NCI-H1105 treated with DMSO at 0.1 percent for 48 hours (cell line): ENCODE data around the gene C19orf25.

Experiments used
- DNase-seq: peaks from one replicate; lab custom pipeline; 2025; lab: John Stamatoyannopoulos, UW

C19orf25 gene

DNA sequence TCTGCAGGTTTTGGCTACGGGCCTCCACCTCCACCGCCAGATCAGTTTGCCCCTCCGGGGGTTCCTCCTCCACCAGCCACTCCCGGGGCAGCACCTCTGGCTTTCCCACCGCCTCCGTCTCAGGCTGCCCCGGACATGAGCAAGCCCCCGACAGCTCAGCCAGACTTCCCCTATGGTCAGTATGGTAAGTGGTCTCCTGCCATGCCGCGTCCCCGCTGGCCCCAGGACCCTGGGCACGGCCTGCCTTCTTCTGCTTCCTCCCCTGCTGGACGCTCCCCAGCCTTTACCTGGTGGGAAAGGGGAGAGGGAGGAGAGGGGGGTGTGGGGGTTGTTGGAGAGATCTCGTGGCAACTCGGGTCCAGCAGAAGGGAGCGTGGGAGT lies 46.5 kb downstream of the C19orf25 start:
- DNase-seq, result no peak

DNA sequence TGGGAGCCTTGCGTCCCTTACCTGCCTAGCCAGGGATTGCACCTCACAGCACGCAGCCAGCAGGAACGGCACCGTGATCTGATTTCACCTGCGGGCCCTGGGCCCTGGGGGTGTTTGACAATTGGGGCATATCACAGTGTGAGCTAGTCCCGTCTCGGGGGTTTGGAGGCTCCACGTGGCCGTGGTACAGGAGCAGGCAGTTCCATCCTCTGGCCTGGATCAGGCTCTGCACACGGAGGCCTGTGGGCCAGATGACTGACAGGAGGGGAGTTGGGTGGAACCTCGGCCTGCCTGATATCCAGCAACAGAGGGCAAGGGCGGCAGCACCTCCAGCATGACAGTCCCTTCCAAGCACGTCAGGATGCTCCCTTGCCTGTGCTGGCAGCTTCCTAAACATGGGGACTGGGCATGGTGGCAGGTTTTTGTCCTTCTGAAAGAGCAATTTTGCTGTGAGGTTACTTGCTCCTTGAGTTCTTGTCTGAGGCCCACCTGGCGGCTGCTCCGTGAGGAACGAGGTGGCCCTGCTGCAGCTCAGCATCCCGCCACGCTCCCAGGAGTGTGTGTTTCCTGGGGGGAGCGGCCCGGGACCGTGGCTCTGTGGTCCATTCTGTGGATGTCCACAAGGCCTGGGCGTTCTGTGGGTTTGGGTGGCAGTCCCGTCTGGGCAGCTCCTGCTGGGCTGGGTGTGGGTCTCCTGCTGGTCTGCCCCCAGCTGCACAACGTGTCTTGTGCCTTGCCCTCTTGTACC lies 47.1 kb downstream of the C19orf25 start:
- DNase-seq, result no peak

DNA sequence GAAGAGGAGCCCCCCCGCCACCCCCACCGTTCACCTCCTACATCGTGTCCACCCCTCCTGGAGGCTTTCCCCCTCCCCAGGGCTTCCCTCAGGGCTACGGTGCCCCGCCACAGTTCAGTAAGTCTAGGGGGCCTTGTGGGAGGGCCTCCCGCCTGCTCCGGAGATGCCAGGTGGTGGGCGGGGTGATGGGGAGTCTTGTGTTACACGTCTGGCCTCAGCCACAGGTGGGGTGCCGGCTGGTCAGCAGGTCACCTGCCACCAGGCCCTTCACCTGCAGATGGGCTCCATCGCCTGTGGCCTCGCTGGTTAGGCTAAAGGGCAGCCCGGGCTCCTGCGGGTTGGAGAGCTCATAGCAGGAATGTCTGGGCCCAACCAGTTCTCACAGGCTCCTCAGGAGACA lies 48.8 kb downstream of the C19orf25 start:
- DNase-seq, result no peak

DNA sequence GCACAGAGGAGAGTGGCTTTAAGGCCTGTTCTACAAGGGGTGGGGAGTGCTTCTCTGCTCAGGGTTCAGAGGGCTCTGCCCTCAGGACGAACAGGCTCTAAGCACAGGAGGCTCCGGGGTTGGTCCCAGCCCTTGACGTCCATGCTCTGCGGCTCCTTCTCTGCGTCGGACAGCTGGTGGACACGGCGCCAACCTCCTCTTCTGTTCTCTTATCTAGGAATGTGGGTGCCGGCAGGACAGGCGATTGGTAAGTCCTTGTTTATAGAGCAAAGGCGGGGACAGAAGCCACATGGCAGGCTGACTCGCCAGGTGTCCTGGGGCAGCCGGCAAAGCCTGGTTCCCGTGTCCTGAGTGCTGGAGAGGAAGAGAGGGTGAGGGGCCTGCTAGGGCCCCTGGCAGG lies 49.3 kb downstream of the C19orf25 start:
- no peak for DNase-seq

DNA sequence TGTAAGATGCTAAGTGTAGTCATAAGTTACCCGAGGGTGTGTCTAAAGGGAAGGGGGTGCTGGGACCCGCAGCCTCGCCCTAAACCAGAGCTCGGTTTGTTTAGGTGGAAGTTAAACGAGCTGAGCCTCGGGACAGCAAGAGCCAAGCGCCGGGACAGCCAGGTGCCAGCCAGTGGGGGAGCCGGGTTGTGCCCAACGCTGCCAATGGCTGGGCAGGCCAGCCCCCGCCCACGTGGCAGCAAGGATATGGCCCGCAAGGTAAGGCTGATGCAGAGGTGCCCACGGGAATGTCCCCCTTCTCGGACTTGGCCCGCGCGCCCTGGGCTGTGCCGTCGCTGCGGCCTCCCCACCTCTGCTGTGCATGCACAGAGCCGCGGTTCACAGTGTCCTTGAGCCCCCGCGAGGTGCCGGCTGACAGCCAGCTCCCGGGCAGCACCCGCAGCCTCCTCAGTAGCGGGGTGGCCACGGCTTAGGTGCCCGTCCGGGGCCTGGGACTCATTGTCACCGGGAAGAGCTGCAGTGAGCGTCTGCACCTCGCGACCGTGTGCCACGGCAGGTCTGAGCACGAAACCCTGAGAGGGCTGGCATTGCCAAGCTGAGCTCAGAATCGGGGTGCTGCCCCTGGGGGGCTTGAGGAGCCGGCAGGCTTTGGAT lies 50.1 kb downstream of the C19orf25 start:
- DNase-seq, result no peak

DNA sequence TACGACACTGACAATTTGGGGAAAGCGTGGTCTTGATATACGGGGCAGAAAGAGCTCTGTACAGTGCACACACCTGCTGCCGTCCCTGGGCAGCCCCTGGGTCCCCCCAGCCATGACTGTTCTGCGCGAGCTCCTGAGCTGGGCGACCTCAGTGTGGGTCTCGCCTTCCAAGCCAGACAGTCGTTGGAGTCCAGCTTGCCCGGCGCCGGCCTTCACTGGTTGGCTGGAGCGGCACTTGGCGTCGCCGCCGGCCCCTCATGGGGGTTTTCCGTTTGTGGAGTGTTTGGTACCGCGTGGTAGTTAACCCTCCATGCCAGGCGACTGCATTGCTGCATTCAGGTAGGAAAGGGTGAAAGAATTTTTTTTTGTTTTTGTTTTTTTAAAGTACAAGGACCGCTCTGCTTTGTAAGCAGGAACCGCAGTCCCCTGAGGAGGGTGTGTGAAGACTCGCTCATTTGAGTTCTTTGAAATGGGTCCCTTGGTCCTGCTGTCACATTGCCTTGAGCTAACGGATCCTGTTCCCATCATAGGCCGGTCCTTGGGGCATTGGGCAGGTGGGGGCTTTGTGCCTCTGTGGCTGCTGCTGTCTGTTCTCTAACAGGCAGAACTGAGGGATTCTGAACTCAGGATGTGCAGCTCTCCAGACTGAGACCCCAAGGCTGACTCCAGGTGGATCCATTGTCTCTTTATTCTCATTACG lies 51.6 kb downstream of the C19orf25 start:
- DNase-seq, result no peak

DNA sequence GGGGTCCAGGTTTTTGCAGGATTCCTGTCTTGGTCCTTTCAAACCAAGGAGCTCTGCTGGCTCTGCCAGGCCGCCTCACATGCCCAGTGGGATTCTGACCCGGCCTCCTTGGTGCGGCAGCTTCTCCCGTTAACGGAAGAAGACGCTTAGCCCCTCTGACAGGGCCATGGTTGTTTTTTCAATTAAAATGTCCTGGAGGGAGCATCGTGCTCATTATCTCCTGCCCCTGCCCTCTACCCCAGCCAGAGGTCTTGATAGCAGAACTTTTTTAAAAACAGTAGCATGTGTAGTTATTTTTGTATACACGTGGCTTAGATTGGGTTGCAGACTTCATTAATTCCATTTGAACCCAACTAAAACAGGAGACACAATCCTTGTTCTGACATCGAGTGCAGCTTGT lies 52.3 kb downstream of the C19orf25 start:
- DNase-seq, result no peak

DNA sequence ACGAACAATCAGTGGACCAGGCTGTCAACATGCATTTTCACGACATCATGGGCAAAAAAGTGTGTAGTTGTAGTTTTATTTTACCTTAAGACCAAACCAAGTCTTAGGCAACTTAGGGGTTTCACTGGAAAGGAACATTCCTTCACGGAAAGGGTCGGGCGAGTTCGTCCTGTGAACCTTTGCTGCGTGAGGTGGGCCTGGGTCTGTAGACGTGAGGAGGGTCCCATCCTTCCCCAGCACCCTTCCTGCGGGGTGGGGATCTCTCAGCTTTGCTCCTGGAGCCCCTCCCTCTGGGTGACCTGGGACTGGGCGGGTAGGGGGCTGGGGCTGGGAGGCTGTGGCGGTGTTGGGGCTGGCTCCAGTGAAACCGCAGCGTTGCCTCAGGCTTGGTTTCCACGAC lies 53.1 kb downstream of the C19orf25 start:
- no peak for DNase-seq

DNA sequence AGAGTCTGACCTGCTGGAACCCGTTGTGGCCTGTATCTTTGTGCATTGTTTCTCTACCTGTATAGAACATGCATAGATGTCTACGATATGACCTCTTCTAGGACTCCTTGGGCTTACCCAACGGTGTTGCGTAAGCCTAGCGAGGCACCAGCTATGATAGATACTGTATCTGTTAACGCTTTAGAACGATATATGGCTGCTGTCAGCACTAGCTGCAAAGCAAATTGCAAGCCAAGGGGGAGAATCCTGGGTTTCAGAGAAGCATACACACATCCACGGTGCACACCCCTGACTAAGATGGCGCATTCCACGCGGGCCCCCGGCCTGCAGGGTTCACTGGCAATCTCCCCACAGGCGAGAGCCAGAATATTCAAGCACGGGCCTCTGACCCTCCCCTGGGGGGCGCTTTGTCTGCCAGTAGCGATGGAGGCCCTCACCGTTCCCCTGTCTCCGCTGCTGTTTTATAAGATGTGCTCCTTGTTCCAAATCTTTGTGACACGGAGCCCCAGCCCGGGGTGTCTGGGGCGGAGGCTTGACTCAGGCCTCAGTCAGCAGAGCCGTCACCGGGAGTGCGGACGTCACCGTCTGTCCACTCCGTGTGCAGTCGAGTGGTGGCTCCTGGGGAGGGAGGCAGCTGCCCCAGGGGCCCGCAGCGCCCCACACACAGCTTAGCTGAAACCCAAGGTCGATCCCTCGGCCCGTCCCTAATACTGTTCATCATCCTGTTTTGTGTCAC lies 53.7 kb downstream of the C19orf25 start:
- DNase-seq, result no peak

DNA sequence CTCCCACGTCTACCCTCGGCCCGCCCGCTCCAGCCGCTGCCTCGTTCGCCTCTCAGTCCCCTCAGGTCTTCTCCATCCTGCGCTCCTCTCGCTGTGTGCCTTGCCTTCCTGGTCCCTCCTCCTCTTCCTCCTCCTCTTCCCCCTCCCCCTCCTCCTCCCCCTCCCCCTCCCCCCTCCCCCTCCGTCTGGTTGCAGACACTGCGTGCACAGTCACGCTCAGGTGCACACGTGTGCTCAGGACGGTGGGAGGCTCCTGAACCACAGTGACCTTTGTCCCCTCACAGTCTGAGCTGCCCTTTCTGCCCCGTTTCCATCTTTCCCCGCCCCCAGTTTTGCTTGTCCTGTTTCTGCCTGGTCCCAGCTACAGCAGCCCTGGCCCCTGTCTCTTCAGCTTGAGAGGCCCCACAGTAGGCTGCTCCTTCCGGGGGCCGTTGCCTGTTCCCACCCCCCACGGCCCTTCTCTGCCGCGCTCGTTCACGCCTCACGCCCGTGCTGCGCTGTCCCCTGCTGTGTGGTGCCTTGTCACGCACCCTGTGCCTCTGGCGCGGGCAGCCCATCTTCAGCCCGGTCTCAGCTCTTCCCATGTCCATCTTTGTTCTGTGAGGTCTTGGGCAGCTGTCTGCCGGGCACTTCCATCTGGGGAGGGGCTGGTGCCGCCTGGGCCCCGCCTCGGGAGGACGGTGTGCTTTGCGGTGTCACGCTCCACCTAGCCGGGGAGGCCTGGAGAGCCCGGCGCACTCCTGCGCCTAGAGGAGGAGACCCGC lies 54.6 kb downstream of the C19orf25 start:
- DNase-seq, result no peak

DNA sequence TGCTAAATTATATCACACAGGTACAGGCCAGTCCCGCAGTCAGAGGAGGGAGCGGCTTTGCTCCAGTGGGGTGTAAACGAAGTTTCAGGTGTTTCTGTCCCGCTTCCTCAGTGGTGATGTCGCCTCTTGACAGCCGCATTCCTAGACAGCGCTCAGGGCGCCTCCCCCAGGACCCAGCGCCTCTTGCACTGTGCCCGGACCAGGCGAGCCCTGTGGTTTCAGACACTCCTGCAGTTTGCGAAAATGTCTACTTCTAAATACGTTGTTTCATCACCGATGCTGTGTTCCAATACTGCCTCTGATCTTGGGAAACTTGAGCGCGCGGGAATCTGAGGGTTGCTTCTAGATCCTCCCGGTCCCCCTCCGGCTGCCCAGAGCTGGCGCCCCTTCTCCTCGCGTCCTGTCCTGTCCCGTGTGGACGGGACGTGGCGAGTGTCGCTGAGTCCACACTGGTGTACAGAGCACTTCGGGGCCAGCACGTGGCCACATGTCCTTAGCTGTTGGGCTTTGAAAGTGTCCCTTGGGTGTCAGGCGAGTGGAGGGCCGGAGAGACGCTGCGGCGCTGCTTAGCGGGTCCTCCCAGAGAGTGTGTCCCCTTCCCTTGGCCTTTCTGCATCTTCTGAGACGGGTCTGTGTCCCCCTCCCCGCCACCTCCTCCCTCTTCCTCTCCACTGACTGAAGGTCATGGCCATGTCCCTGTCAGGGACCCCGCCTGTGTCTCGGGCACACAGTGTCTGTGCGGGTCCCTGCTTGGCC lies 55.4 kb downstream of the C19orf25 start:
- DNase-seq, result no peak
